Neural progenitor cell (in vitro differentiated cells): ENCODE measurements around the gene CMTM1.

Experiments used
- EZH2 ChIP-seq: fragments of 200-600 bp; sonication (generic); IDR thresholded peaks from 2 replicates; pipeline ENCODE4 v1.6.1; 2017; ENCODE audit warnings: antibody characterized with exemption, mild to moderate bottlenecking, moderate library complexity
- EZH2phosphoT487 ChIP-seq: fragments of 200-600 bp; sonication (generic); IDR thresholded peaks from 2 replicates; pipeline ENCODE4 v1.6.1; 2017; ENCODE audit warnings: antibody characterized with exemption
- TF ChIP-seq, protein P1 (sequence below): fragments of 200-600 bp; sonication (generic); IDR thresholded peaks from 2 replicates; pipeline ENCODE4 v1.5.1; 2017; ENCODE audit warnings: antibody characterized with exemption, mild to moderate bottlenecking

- TF ChIP-seq, protein P1, sequence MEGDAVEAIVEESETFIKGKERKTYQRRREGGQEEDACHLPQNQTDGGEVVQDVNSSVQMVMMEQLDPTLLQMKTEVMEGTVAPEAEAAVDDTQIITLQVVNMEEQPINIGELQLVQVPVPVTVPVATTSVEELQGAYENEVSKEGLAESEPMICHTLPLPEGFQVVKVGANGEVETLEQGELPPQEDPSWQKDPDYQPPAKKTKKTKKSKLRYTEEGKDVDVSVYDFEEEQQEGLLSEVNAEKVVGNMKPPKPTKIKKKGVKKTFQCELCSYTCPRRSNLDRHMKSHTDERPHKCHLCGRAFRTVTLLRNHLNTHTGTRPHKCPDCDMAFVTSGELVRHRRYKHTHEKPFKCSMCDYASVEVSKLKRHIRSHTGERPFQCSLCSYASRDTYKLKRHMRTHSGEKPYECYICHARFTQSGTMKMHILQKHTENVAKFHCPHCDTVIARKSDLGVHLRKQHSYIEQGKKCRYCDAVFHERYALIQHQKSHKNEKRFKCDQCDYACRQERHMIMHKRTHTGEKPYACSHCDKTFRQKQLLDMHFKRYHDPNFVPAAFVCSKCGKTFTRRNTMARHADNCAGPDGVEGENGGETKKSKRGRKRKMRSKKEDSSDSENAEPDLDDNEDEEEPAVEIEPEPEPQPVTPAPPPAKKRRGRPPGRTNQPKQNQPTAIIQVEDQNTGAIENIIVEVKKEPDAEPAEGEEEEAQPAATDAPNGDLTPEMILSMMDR: no peak
- TF ChIP-seq EZH2 (no peak), EZH2phosphoT487 (no peak)
Measured at GRCh38 chr16:66552286-66553177, 13.7 kb upstream of the CMTM1 start, which contains the start of gene CKLF.
